ENCODE results near the gene LSP1. TPM values are rescaled to one million over a fixed set of nuclear protein-coding genes. Genes with fewer than 3 reads are reported as not detected.

The LSP1 gene
- total and polyA plus RNA-seq, 2 donors (not counting 1 experiment from before 2014, with no cell fraction given): 0.19 to 1.8 TPM

- Histone ChIP-seq H3K9ac (ENCODE audit: insufficient read depth, low read length) (no peak overlapping the region), H3K9me3 (ENCODE audit: control insufficient read depth, insufficient read depth, low read depth, low read length) (no peaks in the 10 kb centered on the region), H4K20me1 (ENCODE audit: control insufficient read depth, extremely low read depth, insufficient read depth, low read length) (no peaks in the 10 kb centered on the region), H3K36me3 (ENCODE audit: control insufficient read depth, insufficient read depth, low read length) (no peaks in the 10 kb centered on the region), H3K4me3 (replicated peaks in 1 of 4; ENCODE audit: control extremely low read depth in 1 of 4, insufficient read depth in 1 of 4, low read depth in 3 of 4, low read length in 4 of 4) (no peak overlapping the region), H3K4me2 (ENCODE audit: extremely low read depth, insufficient read depth, low read length) (no peak overlapping the region), H3K79me2 (ENCODE audit: control insufficient read depth, insufficient read depth, low read length) (no peaks in the 10 kb centered on the region), H3K27ac (ENCODE audit: insufficient read depth, low read length) (no peak overlapping the region), H2AFZ (ENCODE audit: low read length) (no peak overlapping the region), H3K4me1 (ENCODE audit: control insufficient read depth, extremely low read depth, insufficient read depth, low read length) (no peaks in the 10 kb centered on the region), H3K27me3 (ENCODE audit: control insufficient read depth, insufficient read depth, low read length) (no peaks in the 10 kb centered on the region)
- TF ChIP-seq EZH2 (IDR thresholded peaks at IDR 0.05; ENCODE audit: low read length, missing control alignments) (no peak), CTCF (conservative IDR thresholded peaks at IDR 0.05 in 1 of 2, IDR thresholded peaks at IDR 0.05 in 1 of 2; ENCODE audit: low read depth in 1 of 2, low read length in 2 of 2) (no peak)
- no peak for DNase-seq (ENCODE audit: low read depth in 2 of 2)
Observed at GRCh38 chr11:1935156-1936071, 82.5 kb downstream of the LSP1 start.

- no peaks in the 10 kb centered on the region for H3K9me3 ChIP-seq (ENCODE audit: control insufficient read depth, insufficient read depth, low read depth, low read length)
- H3K79me2 ChIP-seq (ENCODE audit: control insufficient read depth, insufficient read depth, low read length): no peaks in the 10 kb centered on the region
- no peak overlapping the region for H3K4me2 ChIP-seq (ENCODE audit: extremely low read depth, insufficient read depth, low read length)
- no peaks in the 10 kb centered on the region for H3K36me3 ChIP-seq (ENCODE audit: control insufficient read depth, insufficient read depth, low read length)
- no peak overlapping the region for H3K4me3 ChIP-seq (replicated peaks in 1 of 4; ENCODE audit: control extremely low read depth in 1 of 4, insufficient read depth in 1 of 4, low read depth in 3 of 4, low read length in 4 of 4)
- H2AFZ ChIP-seq (ENCODE audit: low read length): no peak overlapping the region
- no peaks in the 10 kb centered on the region for H3K27me3 ChIP-seq (ENCODE audit: control insufficient read depth, insufficient read depth, low read length)
- H4K20me1 ChIP-seq (ENCODE audit: control insufficient read depth, extremely low read depth, insufficient read depth, low read length): no peaks in the 10 kb centered on the region
- H3K9ac ChIP-seq (ENCODE audit: insufficient read depth, low read length): no peak overlapping the region
- TF ChIP-seq EZH2 (IDR thresholded peaks at IDR 0.05; ENCODE audit: low read length, missing control alignments) (no peak), CTCF (conservative IDR thresholded peaks at IDR 0.05 in 1 of 2, IDR thresholded peaks at IDR 0.05 in 1 of 2; ENCODE audit: low read depth in 1 of 2, low read length in 2 of 2) (no peak)
- no peak for DNase-seq (ENCODE audit: low read depth in 2 of 2)
- no peak overlapping the region for H3K27ac ChIP-seq (ENCODE audit: insufficient read depth, low read length)
- H3K4me1 ChIP-seq (ENCODE audit: control insufficient read depth, extremely low read depth, insufficient read depth, low read length): no peaks in the 10 kb centered on the region
Observed at GRCh38 chr11:1936072-1936780, 83.3 kb downstream of the LSP1 start.

All from fibroblast of lung (primary cell).